HG03521 (cell line): ENCODE results near the gene RIN1.

Source experiments
- ATAC-seq: cut with Tn5 transposase; IDR thresholded peaks from one replicate; pipeline ENCODE4 v1.9.1; 2021; ENCODE audit warnings: mild to moderate bottlenecking, moderate library complexity; ENCODE audit not compliant: unreplicated experiment

Gene RIN1

GRCh38 chr11:66285250-66285947 is 50.8 kb downstream of the RIN1 start:
- no peak for ATAC-seq

DNA sequence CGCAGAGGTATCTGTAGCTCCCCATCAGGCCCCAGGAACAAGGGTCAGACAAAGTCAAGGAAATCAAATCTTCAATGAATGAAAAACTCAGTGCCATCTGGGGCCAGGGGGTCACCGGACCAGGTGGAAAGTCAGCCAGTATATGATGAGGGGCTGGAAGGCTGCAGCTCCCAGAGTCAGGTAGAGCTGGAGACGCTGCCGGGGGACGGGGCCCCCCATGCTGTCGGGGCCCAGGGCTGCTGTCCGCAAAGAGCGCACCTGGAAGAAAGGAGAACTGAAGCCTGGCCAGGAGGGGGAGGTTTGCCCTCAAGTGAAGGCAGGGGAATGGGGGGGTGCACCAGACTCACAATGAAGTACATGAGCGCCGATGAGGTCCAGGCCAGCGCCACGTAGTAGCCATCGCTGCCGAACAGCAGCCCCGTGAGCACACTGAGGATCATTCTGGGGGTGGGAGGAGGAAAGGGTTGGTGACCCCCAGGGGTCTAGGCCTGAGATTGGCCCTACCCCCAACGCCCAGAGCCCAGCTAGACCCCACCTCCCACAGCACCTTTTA is 51.6 kb downstream of the RIN1 start:
- no peak for ATAC-seq

GRCh38 chr11:66283461-66284105 is 52.7 kb downstream of the RIN1 start:
- ATAC-seq: no peak

- peak; percentile 72 for ATAC-seq
Measured at GRCh38 chr11:66282468-66283455, 53.5 kb downstream of the RIN1 start.
